ENCODE measurements around the gene OR4K14. TPM values are rescaled to one million over a fixed set of nuclear protein-coding genes. Genes with fewer than 3 reads are reported as not detected.
"Not testable (repeated sequence)": the region's sequence is repeated elsewhere in the genome, so short reads cannot be mapped to it uniquely, and the experiment has no call there.

OR4K14 gene
- total RNA-seq, 1 experiment from 2014 or later: not detected

DNA sequence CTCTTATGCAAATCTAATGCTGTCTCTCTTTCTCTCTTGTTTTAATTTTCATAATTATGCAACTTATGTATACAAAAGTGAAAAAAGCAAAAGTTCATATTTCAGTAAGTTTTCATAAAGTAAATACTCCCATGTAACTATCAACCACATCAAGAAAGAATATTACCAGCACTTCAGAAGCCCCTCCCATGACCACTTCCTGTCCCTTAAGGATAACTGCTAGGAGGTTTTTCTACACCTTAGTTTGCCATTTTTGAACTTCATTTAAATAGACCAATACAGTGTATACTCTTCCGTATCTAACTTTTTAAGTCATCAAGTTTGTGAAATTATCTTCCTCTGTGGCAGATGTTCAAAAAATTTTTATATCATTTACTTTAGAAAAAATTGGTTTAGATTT is 44.3 kb downstream of the OR4K14 start:
- TF ChIP-seq, protein P1, sequence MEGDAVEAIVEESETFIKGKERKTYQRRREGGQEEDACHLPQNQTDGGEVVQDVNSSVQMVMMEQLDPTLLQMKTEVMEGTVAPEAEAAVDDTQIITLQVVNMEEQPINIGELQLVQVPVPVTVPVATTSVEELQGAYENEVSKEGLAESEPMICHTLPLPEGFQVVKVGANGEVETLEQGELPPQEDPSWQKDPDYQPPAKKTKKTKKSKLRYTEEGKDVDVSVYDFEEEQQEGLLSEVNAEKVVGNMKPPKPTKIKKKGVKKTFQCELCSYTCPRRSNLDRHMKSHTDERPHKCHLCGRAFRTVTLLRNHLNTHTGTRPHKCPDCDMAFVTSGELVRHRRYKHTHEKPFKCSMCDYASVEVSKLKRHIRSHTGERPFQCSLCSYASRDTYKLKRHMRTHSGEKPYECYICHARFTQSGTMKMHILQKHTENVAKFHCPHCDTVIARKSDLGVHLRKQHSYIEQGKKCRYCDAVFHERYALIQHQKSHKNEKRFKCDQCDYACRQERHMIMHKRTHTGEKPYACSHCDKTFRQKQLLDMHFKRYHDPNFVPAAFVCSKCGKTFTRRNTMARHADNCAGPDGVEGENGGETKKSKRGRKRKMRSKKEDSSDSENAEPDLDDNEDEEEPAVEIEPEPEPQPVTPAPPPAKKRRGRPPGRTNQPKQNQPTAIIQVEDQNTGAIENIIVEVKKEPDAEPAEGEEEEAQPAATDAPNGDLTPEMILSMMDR (IDR thresholded peaks at IDR 0.05; ENCODE audit: unreplicated experiment): no peak
- BruUV-seq (replicated peaks): no TSS peak
- Mint-ChIP-seq H3K27me3 (ENCODE audit: unreplicated experiment) (no peaks in the 10 kb centered on the region), H3K4me3 (ENCODE audit: low read depth, unreplicated experiment) (no peak overlapping the region), H3K9me3 (ENCODE audit: low read depth, unreplicated experiment) (peaks cover 3% of the 10 kb centered on the region), H3K36me3 (ENCODE audit: insufficient read depth, unreplicated experiment) (no peaks in the 10 kb centered on the region), H3K27ac (ENCODE audit: unreplicated experiment) (no peak overlapping the region), H3K4me1 (ENCODE audit: low read depth, unreplicated experiment) (no peaks in the 10 kb centered on the region)
- intact Hi-C loops (cut with micrococcal nuclease; ENCODE audit: unreplicated experiment): no loop called here
- no peak for DNase-seq
- CTCF ChIA-PET: no interaction called here

DNA sequence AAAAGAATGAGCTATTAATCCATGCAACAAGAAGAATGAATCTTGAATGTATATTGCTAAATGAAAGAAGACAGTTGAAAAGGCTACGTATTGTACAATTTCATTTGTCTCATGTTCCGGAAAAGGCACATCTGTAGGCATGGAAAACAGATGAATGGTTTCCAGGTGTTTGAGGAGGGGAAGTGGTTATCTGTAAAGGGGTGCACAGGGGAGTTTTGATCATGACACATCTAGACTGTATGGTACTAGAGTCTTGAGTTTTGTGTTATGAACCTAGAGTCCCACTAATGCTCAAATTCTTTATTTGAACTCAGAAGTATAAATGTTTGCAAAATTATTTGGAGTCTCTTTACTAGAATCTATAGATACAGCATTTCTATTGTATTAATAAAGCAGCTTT is 49.4 kb downstream of the OR4K14 start:
- CTCF ChIA-PET; intact Hi-C loops (cut with micrococcal nuclease; ENCODE audit: unreplicated experiment); H3K27ac Mint-ChIP-seq (ENCODE audit: unreplicated experiment); H3K27me3 Mint-ChIP-seq (ENCODE audit: unreplicated experiment); BruUV-seq (replicated peaks); H3K9me3 Mint-ChIP-seq (ENCODE audit: low read depth, unreplicated experiment); H3K36me3 Mint-ChIP-seq (ENCODE audit: insufficient read depth, unreplicated experiment); H3K4me3 Mint-ChIP-seq (ENCODE audit: low read depth, unreplicated experiment); DNase-seq; H3K4me1 Mint-ChIP-seq (ENCODE audit: low read depth, unreplicated experiment): not testable (repeated sequence)

Other genes with a start within 250 kb of the OR4K14 start
- not detected in 2 replicates for gene OR4M1, start 245.8 kb downstream of the OR4K14 start, total RNA-seq (2022)
- not detected in 2 replicates for gene OR4N2, start 215.5 kb downstream of the OR4K14 start, total RNA-seq (2022)
- not detected in 2 replicates for gene OR4K2, start 144.2 kb downstream of the OR4K14 start, total RNA-seq (2022)
- not detected in 2 replicates for gene OR4K5, start 98.7 kb downstream of the OR4K14 start, total RNA-seq (2022)
- not detected in 2 replicates for gene OR4K1, start 88.4 kb downstream of the OR4K14 start, total RNA-seq (2022)
- not detected in 2 replicates for gene OR4K15, start 43.7 kb downstream of the OR4K14 start, total RNA-seq (2022)
- gene OR4Q2, start 17.1 kb downstream of the OR4K14 start, total RNA-seq (2022): not detected in 2 replicates
- not detected in 2 replicates for gene OR4K13, start 16.7 kb upstream of the OR4K14 start, total RNA-seq (2022)
- gene OR4L1, start 40.7 kb upstream of the OR4K14 start, total RNA-seq (2022): not detected in 2 replicates
- not detected in 2 replicates for gene OR4K17, start 91.4 kb upstream of the OR4K14 start, total RNA-seq (2022)
- not detected in 2 replicates for gene OR4N5, start 119.5 kb upstream of the OR4K14 start, total RNA-seq (2022)
- not detected in 2 replicates for gene OR11G2, start 171.6 kb upstream of the OR4K14 start, total RNA-seq (2022)
- not detected in 2 replicates for gene OR11H6, start 204.4 kb upstream of the OR4K14 start, total RNA-seq (2022)
- gene OR11H7, start 209.7 kb upstream of the OR4K14 start, total RNA-seq (2022): not detected in 2 replicates
- gene OR11H4, start 220.0 kb upstream of the OR4K14 start, total RNA-seq (2022): not detected in 2 replicates